HUES6 (cell line): ENCODE measurements around the gene TMEM144.

ENCODE experiments used
- H3K27ac ChIP-seq: 2 replicates; pipeline ENCODE4 v1.7.0; 2013; ENCODE audit warnings: low read depth, mild to moderate bottlenecking, low read length, inconsistent platforms
- H3K27me3 ChIP-seq: 2 replicates; pipeline ENCODE4 v1.6.1; 2013; ENCODE audit warnings: low read length; ENCODE audit not compliant: control insufficient read depth, insufficient read depth
- H3K36me3 ChIP-seq: 2 replicates; pipeline ENCODE4 v1.6.1; 2013; ENCODE audit warnings: low read length; ENCODE audit not compliant: control insufficient read depth, insufficient read depth
- H3K4me1 ChIP-seq: 2 replicates; pipeline ENCODE4 v1.6.1; 2013; ENCODE audit warnings: low read length; ENCODE audit not compliant: control insufficient read depth, insufficient read depth
- H3K4me3 ChIP-seq: 2 replicates; pipeline ENCODE4 v1.5.1; 2013; ENCODE audit warnings: low read depth, low read length
- H3K9ac ChIP-seq: one replicate; pipeline ENCODE4 v1.6.1; 2013; ENCODE audit warnings: mild to moderate bottlenecking, low read length
- H3K9me3 ChIP-seq: 2 replicates; pipeline ENCODE4 v1.6.1; 2013; ENCODE audit warnings: low read depth, low read length; ENCODE audit not compliant: control insufficient read depth, insufficient read depth

The TMEM144 gene

DNA sequence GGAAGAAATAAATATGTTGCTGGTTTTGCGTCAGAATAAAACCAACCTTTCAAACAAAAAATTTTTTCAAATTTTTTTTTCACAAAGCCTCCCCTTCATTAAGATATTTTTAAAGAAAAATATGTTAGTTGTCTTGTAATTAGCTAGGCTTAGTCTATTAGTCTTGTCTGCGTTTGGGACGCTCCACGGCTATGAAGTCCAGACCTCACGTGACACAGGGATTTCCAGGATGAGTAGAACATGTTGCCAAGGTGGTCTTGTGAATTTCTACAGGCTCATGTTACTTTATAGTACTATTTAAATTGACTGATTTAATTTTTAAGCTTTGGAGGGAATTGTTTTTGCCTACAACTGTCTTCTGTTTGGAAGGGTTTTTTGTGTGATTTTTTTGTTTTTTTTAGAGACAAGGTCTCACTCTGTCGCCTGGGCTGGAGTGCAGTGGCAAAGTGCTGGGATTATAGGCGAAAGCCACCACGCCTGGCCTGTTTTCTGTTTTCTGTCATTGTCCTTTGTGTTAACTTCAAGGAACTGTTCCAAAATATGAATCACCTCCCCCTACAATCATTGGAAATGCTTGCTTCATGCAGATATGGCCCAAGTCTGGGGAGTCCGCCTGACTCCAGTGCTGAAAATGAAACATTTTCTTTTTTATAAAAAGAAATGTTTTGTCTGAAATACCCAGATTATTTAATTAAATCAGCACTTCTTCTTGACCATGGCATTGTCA lies 26.2 kb downstream of the TMEM144 start:
- H3K9ac ChIP-seq: no peak overlapping the region
- H3K9me3 ChIP-seq: no peaks in the 10 kb centered on the region
- H3K4me3 ChIP-seq: no peak overlapping the region
- no peak overlapping the region for H3K27ac ChIP-seq
- no peaks in the 10 kb centered on the region for H3K36me3 ChIP-seq
- no peaks in the 10 kb centered on the region for H3K27me3 ChIP-seq
- H3K4me1 ChIP-seq: no peaks in the 10 kb centered on the region

DNA sequence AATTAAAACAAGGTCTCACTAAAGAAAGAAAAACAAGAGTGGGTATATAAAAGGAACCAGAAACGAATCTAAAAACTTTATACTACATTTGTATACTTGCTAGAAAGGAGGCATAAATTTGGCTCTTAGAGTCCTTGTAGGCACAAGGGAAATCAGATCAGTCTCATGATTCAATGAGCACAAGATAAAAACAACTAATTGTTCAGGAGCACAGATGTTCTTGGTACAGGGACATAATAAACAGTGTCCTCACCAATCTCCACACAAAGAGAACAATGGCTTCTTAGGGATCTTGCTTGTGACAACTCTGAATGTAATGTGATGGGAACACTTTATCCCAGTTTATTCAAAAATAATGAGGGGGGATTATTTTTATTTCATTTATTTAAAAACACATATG lies 28.3 kb downstream of the TMEM144 start:
- H3K36me3 ChIP-seq: no peaks in the 10 kb centered on the region
- no peak overlapping the region for H3K4me3 ChIP-seq
- H3K27me3 ChIP-seq: no peaks in the 10 kb centered on the region
- H3K9me3 ChIP-seq: no peaks in the 10 kb centered on the region
- H3K9ac ChIP-seq: no peak overlapping the region
- no peak overlapping the region for H3K27ac ChIP-seq
- H3K4me1 ChIP-seq: no peaks in the 10 kb centered on the region; the same call in 1 of the 2 replicates

DNA sequence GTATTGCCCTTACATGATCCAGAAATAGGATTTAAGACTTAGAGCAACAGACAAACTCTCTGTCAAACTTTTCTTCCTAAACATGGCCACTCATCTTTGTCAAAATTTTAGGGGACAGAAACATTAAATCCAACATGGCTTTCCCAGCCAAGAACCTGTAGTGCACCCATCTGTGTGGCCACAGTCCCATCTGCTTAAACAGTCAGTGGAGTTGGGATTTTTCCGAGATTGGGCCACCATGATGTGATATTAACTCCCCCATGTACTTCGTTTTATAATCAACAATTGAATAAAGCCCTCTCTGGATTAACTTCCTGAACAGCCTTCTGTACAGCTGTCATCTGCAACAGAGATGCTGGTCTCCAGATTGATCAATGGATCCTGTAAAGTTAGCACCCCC lies 28.9 kb downstream of the TMEM144 start:
- Histone ChIP-seq H3K36me3 (no peaks in the 10 kb centered on the region), H3K9ac (no peak overlapping the region), H3K27me3 (no peaks in the 10 kb centered on the region), H3K9me3 (no peaks in the 10 kb centered on the region), H3K4me1 (no peaks in the 10 kb centered on the region; the same call in 1 of the 2 replicates), H3K4me3 (no peak overlapping the region), H3K27ac (no peak overlapping the region)

- no peak overlapping the region for H3K27ac ChIP-seq
Measured at GRCh38 chr4:158243071-158243470, 32.8 kb downstream of the TMEM144 start.

GRCh38 chr4:158250321-158250720 lies 40.0 kb downstream of the TMEM144 start:
- H3K36me3 ChIP-seq: no peaks in the 10 kb centered on the region
- H3K4me1 ChIP-seq: peaks cover 14% of the 10 kb centered on the region
- no peaks in the 10 kb centered on the region for H3K9me3 ChIP-seq
- no peaks in the 10 kb centered on the region for H3K27me3 ChIP-seq
- no peak overlapping the region for H3K9ac ChIP-seq
- H3K4me3 ChIP-seq: no peak overlapping the region
- H3K27ac ChIP-seq: no peak overlapping the region

More at GRCh38 chr4:158243071-158243470, 32.8 kb downstream of the TMEM144 start:
- Histone ChIP-seq H3K9me3 (no peaks in the 10 kb centered on the region), H3K4me1 (no peaks in the 10 kb centered on the region; the same call in 1 of the 2 replicates), H3K36me3 (no peaks in the 10 kb centered on the region), H3K9ac (no peak overlapping the region), H3K4me3 (no peak overlapping the region), H3K27me3 (no peaks in the 10 kb centered on the region)

DNA sequence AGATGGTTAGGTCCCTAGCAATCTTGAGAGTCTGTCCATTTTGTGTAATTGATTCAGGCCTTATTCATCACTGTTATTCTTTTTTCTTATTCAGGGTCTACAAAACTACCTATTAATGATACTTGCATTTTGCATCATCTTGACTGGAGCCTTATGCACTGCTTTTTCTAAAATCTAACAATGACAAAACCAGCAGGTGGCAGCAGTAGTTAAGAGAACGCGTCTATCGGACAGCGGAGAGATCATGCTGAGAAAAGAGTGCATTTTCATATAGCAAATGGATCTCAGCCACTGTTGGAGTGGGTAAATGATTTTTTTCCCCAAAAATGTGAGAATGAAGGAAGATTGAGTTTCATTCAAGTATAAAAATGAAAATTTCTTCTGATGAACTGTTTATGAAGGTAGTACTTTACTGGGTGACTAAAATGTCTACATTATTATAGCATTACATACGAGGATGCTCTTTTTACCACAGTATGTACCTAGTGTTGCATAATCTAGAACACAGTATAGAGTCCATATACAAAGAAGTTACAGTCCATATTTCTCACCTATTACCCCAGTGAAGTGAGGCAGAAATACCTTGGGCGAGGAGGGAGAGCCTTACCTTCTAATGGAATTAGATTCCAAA lies 43.2 kb downstream of the TMEM144 start:
- no peak overlapping the region for H3K4me3 ChIP-seq
- H3K36me3 ChIP-seq: no peaks in the 10 kb centered on the region
- no peaks in the 10 kb centered on the region for H3K27me3 ChIP-seq
- H3K4me1 ChIP-seq: peaks cover 14% of the 10 kb centered on the region
- H3K9me3 ChIP-seq: no peaks in the 10 kb centered on the region
- no peak overlapping the region for H3K9ac ChIP-seq
- H3K27ac ChIP-seq: no peak overlapping the region

DNA sequence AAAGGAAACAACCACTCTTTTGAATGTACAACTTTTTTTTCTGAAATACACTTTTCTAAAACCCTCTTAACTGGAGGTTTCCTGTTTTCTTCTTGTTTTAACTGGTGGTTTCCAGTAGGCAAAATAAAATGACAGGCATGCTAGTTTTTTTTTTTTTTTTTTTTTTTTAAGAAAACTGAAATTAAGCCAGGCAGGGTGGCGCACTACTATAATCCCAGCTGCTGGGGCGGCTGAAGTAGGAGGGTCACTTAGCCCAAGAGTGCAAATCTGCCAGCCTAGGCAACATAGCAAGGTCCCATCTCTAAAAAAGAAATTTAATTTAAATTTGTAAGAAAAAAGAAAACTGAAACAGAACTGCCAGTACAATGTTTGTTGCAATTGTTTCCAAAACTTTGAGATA lies 44.0 kb downstream of the TMEM144 start:
- Histone ChIP-seq H3K27me3 (no peaks in the 10 kb centered on the region), H3K4me1 (peaks cover 14% of the 10 kb centered on the region), H3K4me3 (no peak overlapping the region), H3K27ac (no peak overlapping the region), H3K9ac (no peak overlapping the region), H3K9me3 (no peaks in the 10 kb centered on the region), H3K36me3 (no peaks in the 10 kb centered on the region)

DNA sequence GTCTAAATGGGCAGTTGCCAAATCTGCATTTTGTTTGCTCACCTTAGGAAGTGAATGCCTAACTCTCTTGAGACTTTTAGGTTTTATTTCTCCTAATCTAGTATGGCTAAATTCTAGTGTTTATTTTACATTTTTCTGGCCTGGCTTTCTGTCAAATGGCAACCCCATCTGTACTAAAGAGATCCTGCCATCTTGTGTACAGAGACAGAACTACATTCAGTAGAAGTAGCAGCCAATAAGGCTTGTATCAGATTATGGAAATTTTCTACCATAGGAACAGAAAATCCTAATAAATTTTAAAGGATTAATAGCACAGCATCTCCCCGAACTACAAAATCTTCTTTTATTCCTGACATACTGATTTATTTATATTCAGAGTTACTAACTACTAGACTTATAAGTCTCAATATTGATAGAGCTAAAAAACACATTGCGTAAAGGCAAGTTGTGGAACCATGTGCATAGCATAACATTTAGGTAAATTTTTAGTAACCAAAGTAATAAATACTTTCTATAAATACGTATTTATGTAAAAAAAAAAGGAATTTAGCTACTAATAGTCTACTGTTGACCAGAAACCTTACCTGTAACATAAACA lies 45.5 kb downstream of the TMEM144 start:
- no peak overlapping the region for H3K27ac ChIP-seq
- peaks cover 14% of the 10 kb centered on the region for H3K4me1 ChIP-seq
- H3K4me3 ChIP-seq: no peak overlapping the region
- no peaks in the 10 kb centered on the region for H3K9me3 ChIP-seq
- H3K9ac ChIP-seq: no peak overlapping the region
- no peaks in the 10 kb centered on the region for H3K36me3 ChIP-seq
- H3K27me3 ChIP-seq: no peaks in the 10 kb centered on the region

DNA sequence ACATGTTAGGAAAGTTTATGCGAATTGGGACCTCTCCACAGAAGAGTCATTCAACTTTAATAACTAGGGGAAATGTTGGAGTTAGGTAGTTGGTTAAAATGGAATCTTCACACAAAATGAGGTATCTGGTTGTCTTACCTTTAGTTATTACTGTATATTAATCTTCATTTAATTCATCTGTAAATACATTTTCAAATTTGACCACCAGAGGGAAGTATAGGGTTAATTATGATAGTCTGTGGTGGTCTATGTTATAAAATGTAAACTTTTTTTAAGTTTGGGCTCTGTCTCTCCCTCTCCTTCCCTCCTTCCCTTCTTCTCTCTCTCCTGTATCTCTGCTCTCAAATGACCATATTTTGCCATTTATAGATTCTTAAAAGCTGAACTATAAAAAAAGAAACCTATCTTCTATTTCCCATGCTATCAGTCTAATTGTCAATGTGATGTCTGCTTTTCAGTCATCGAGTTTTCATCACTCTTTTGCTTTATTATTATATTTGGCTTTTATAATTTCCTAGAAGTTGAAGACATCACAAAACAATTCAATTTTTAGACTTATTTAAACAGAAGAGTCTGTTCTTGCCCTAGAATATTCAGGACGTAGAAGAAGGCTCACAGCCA lies 49.8 kb downstream of the TMEM144 start:
- no peaks in the 10 kb centered on the region for H3K9me3 ChIP-seq
- H3K9ac ChIP-seq: no peak overlapping the region
- H3K4me1 ChIP-seq: peaks cover 17% of the 10 kb centered on the region
- no peaks in the 10 kb centered on the region for H3K27me3 ChIP-seq
- no peaks in the 10 kb centered on the region for H3K36me3 ChIP-seq
- no peak overlapping the region for H3K4me3 ChIP-seq
- H3K27ac ChIP-seq: no peak overlapping the region

DNA sequence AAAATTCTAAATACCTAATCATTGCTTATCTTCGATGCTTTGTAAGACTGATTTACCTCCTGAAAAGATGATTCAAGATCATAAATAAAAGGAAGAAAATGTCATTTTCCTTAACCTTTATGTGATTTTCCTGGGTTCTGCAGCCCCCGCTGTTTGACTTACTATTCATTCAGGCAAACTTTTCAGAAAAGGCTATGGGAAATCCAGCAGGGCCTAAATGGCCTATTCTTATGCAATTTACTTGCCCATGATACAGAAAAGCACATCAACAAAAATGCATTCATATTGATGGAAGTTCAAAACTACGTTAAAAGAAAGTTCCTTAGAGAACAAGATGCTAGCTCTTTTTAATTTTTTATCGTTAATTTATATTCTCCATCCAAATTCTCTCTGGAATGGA lies 51.2 kb downstream of the TMEM144 start:
- H3K36me3 ChIP-seq: no peaks in the 10 kb centered on the region
- peaks cover 17% of the 10 kb centered on the region for H3K4me1 ChIP-seq
- H3K4me3 ChIP-seq: no peak overlapping the region
- H3K27ac ChIP-seq: 0 out of 2 replicates have a peak overlapping the region, but pooled peaks have one; percentile 6
- no peaks in the 10 kb centered on the region for H3K27me3 ChIP-seq
- H3K9me3 ChIP-seq: no peaks in the 10 kb centered on the region
- H3K9ac ChIP-seq: no peak overlapping the region

GRCh38 chr4:158268553-158268952 lies 58.3 kb downstream of the TMEM144 start:
- Histone ChIP-seq H3K27me3 (no peaks in the 10 kb centered on the region), H3K4me1 (peaks cover 10% of the 10 kb centered on the region), H3K4me3 (no peak overlapping the region), H3K36me3 (no peaks in the 10 kb centered on the region), H3K9ac (no peak overlapping the region), H3K9me3 (no peaks in the 10 kb centered on the region), H3K27ac (no peak overlapping the region)
